Mesendoderm (in vitro differentiated cells): ENCODE results near the gene UBXN10.

Experiments used
- DNase-seq: peaks from one replicate; pipeline ENCODE4 v3.0.0; 2013
- H2AK5ac ChIP-seq: 2 replicates; pipeline ENCODE4 v1.6.1; 2013; ENCODE audit warnings: low read length, inconsistent platforms
- H2BK120ac ChIP-seq: 2 replicates; pipeline ENCODE4 v1.6.1; 2013; ENCODE audit warnings: low read depth, mild to moderate bottlenecking, low read length, moderate library complexity, mixed read lengths
- H2BK15ac ChIP-seq: replicated peaks from 2 replicates; pipeline ENCODE4 v1.6.1; 2013; ENCODE audit warnings: low read depth, mild to moderate bottlenecking, moderate library complexity
- H2BK5ac ChIP-seq: 2 replicates; pipeline ENCODE4 v1.6.1; 2013; ENCODE audit warnings: low read length, inconsistent platforms
- H3K18ac ChIP-seq: 2 replicates; pipeline ENCODE4 v1.6.1; 2013; ENCODE audit warnings: mild to moderate bottlenecking, low read length, mixed read lengths
- H3K23ac ChIP-seq: one replicate; pipeline ENCODE4 v1.6.1; 2013; ENCODE audit warnings: low read length
- H3K27ac ChIP-seq: 2 replicates; pipeline ENCODE4 v1.5.1; 2013; ENCODE audit warnings: low read depth, mild to moderate bottlenecking, inconsistent platforms, low read length, moderate library complexity
- H3K27me3 ChIP-seq: 2 replicates; pipeline ENCODE4 v1.6.1; 2013; ENCODE audit warnings: low read length, control low read depth, mild to moderate bottlenecking, inconsistent platforms; ENCODE audit not compliant: insufficient read depth, poor library complexity
- H3K36me3 ChIP-seq: 2 replicates; pipeline ENCODE4 v1.6.1; 2013; ENCODE audit warnings: low read length, inconsistent platforms; ENCODE audit not compliant: control insufficient read depth, insufficient read depth
- H3K4ac ChIP-seq: one replicate; pipeline ENCODE4 v1.6.1; 2013; ENCODE audit warnings: low read depth, mild to moderate bottlenecking, low read length, moderate library complexity
- H3K4me1 ChIP-seq: 2 replicates; pipeline ENCODE4 v1.6.1; 2013; ENCODE audit warnings: low read depth, low read length, inconsistent platforms; ENCODE audit not compliant: control insufficient read depth
- H3K4me2 ChIP-seq: 2 replicates; pipeline ENCODE4 v1.6.1; 2013; ENCODE audit warnings: low read length
- H3K4me3 ChIP-seq: 2 replicates; pipeline ENCODE4 v1.5.1; 2013; ENCODE audit warnings: mild to moderate bottlenecking, low read length
- H3K56ac ChIP-seq: one replicate; pipeline ENCODE4 v1.6.1; 2013; ENCODE audit warnings: low read length
- H3K79me1 ChIP-seq: 2 replicates; pipeline ENCODE4 v1.6.1; 2013; ENCODE audit warnings: low read length, inconsistent platforms
- H3K79me2 ChIP-seq: 2 replicates; pipeline ENCODE4 v1.6.1; 2013; ENCODE audit warnings: mild to moderate bottlenecking, low read length; ENCODE audit not compliant: control insufficient read depth, insufficient read depth
- H3K9ac ChIP-seq: 2 replicates; pipeline ENCODE4 v1.6.1; 2013; ENCODE audit warnings: low read length, inconsistent platforms
- H4K5ac ChIP-seq: one replicate; pipeline ENCODE4 v1.6.1; 2013; ENCODE audit warnings: low read length
- H4K8ac ChIP-seq: one replicate; pipeline ENCODE4 v1.6.1; 2013; ENCODE audit warnings: low read depth, mild to moderate bottlenecking, control low read depth, low read length, moderate library complexity
- WGBS: extraction: QIAGEN DNeasy Blood & Tissue Kit; methylation state at CpG from one replicate; pipeline ENCODE4 v1.1.7; 2013; ENCODE audit warnings: low lambda C conversion rate, missing lambda C conversion rate; ENCODE audit not compliant: insufficient coverage; ENCODE audit errors: extremely low coverage; 5-methylcytosine and 5-hydroxymethylcytosine counted together

Gene UBXN10

GRCh38 chr1:20233866-20234265 lies 48.0 kb downstream of the UBXN10 start:
- Histone ChIP-seq H3K4me2 (no peak overlapping the region), H3K27me3 (no peaks in the 10 kb centered on the region), H3K4me1 (no peaks in the 10 kb centered on the region), H3K9ac (no peak overlapping the region), H2BK15ac (no peak overlapping the region), H3K4me3 (no peak overlapping the region), H2BK120ac (no peak overlapping the region), H3K4ac (no peak overlapping the region), H3K56ac (no peak overlapping the region), H3K36me3 (no peaks in the 10 kb centered on the region), H3K27ac (no peak overlapping the region), H2BK5ac (no peak overlapping the region), H2AK5ac (no peak overlapping the region), H4K8ac (no peak overlapping the region), H3K79me2 (no peaks in the 10 kb centered on the region), H3K79me1 (no peaks in the 10 kb centered on the region), H3K23ac (no peak overlapping the region), H3K18ac (no peak overlapping the region), H4K5ac (no peak overlapping the region)
- DNase-seq = no peak
- WGBS = no CpG with 5 or more reads among the region's 6 CpGs

GRCh38 chr1:20234788-20235535 lies 49.1 kb downstream of the UBXN10 start:
- H4K5ac ChIP-seq = no peak overlapping the region
- H3K56ac ChIP-seq = no peak overlapping the region
- no peak overlapping the region for H2AK5ac ChIP-seq
- H3K4me1 ChIP-seq = no peaks in the 10 kb centered on the region
- H4K8ac ChIP-seq = no peak overlapping the region
- H3K23ac ChIP-seq = no peak overlapping the region
- no peak overlapping the region for H3K9ac ChIP-seq
- H3K27ac ChIP-seq = no peak overlapping the region
- no peak overlapping the region for H3K4ac ChIP-seq
- no CpG with 5 or more reads among the region's 6 CpGs for WGBS
- DNase-seq = no peak
- no peak overlapping the region for H3K4me3 ChIP-seq
- no peaks in the 10 kb centered on the region for H3K79me1 ChIP-seq
- no peak overlapping the region for H3K4me2 ChIP-seq
- no peak overlapping the region for H2BK15ac ChIP-seq
- H2BK5ac ChIP-seq = no peak overlapping the region
- no peaks in the 10 kb centered on the region for H3K79me2 ChIP-seq
- H3K18ac ChIP-seq = no peak overlapping the region
- H3K27me3 ChIP-seq = no peaks in the 10 kb centered on the region
- no peaks in the 10 kb centered on the region for H3K36me3 ChIP-seq
- no peak overlapping the region for H2BK120ac ChIP-seq

DNA sequence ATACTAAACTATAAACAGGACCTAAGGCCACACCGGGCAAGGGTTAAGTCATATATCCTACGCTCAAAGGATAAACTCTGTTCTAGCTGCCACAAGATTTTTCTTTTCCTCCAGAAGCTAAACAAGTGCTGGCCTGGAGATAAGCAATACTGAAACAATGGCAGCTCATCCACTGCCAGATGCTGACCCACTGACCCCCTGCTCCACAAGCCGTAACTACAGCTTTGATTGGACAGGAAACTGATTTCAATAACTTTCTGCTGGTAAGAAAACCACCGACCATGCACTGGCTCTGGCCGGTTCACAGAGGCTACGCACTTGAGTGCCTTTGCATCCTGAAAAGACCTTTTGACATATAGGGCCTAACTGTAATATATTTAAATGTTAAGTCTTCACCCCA lies 51.8 kb downstream of the UBXN10 start:
- no peaks in the 10 kb centered on the region for H3K79me2 ChIP-seq
- H3K18ac ChIP-seq = no peak overlapping the region
- H3K79me1 ChIP-seq = no peaks in the 10 kb centered on the region
- no peak overlapping the region for H3K4ac ChIP-seq
- H2AK5ac ChIP-seq = no peak overlapping the region
- H3K4me3 ChIP-seq = no peak overlapping the region
- no peak overlapping the region for H3K23ac ChIP-seq
- no peak overlapping the region for H3K4me2 ChIP-seq
- no peak overlapping the region for H3K56ac ChIP-seq
- DNase-seq = no peak
- H3K36me3 ChIP-seq = no peaks in the 10 kb centered on the region
- no peaks in the 10 kb centered on the region for H3K4me1 ChIP-seq
- H4K8ac ChIP-seq = no peak overlapping the region
- no CpG with 5 or more reads among the region's 6 CpGs for WGBS
- H2BK5ac ChIP-seq = no peak overlapping the region
- H3K27ac ChIP-seq = no peak overlapping the region
- no peak overlapping the region for H3K9ac ChIP-seq
- H4K5ac ChIP-seq = no peak overlapping the region
- H2BK120ac ChIP-seq = no peak overlapping the region
- no peaks in the 10 kb centered on the region for H3K27me3 ChIP-seq
- H2BK15ac ChIP-seq = no peak overlapping the region

- Histone ChIP-seq H3K18ac (no peak overlapping the region), H2BK5ac (no peak overlapping the region), H3K79me2 (no peaks in the 10 kb centered on the region), H3K4ac (no peak overlapping the region), H3K4me2 (no peak overlapping the region), H3K23ac (no peak overlapping the region), H2BK120ac (no peak overlapping the region), H2AK5ac (no peak overlapping the region), H3K56ac (no peak overlapping the region), H3K27ac (no peak overlapping the region), H3K27me3 (no peaks in the 10 kb centered on the region), H4K8ac (no peak overlapping the region), H3K36me3 (no peaks in the 10 kb centered on the region), H3K79me1 (no peaks in the 10 kb centered on the region), H4K5ac (no peak overlapping the region), H2BK15ac (no peak overlapping the region), H3K9ac (no peak overlapping the region), H3K4me3 (no peak overlapping the region), H3K4me1 (no peaks in the 10 kb centered on the region)
- DNase-seq = no peak
- WGBS = no CpG with 5 or more reads among the region's 2 CpGs
Measured at GRCh38 chr1:20240012-20240411, 54.1 kb downstream of the UBXN10 start.

GRCh38 chr1:20242890-20243479 lies 57.1 kb downstream of the UBXN10 start:
- Histone ChIP-seq H3K36me3 (no peaks in the 10 kb centered on the region), H4K5ac (no peak overlapping the region), H3K4ac (no peak overlapping the region), H3K27ac (no peak overlapping the region), H3K4me3 (no peak overlapping the region), H3K56ac (no peak overlapping the region), H2BK15ac (no peak overlapping the region), H3K79me1 (no peaks in the 10 kb centered on the region), H2BK5ac (no peak overlapping the region), H2AK5ac (no peak overlapping the region), H3K9ac (no peak overlapping the region), H2BK120ac (no peak overlapping the region), H3K18ac (no peak overlapping the region), H3K27me3 (no peaks in the 10 kb centered on the region), H4K8ac (no peak overlapping the region), H3K4me1 (no peaks in the 10 kb centered on the region), H3K4me2 (no peak overlapping the region), H3K23ac (no peak overlapping the region), H3K79me2 (no peaks in the 10 kb centered on the region)
- DNase-seq = no peak
- no CpG with 5 or more reads among the region's 37 CpGs for WGBS
